Osteoblast (primary cell): Measurements from ENCODE around the gene RASSF5. TPM values are rescaled to one million over a fixed set of nuclear protein-coding genes. Genes with fewer than 3 reads are reported as not detected.

Source experiments
- DNase-seq: peaks from one replicate; pipeline ENCODE4 v3.0.0; 2011; ENCODE audit warnings: low spot score, mixed read lengths; ENCODE audit not compliant: insufficient read length; ENCODE audit errors: missing footprints
- H2AFZ ChIP-seq: 2 replicates; pipeline ENCODE4 v1.6.0; 2011; ENCODE audit warnings: mild to moderate bottlenecking, low read length
- H3K27ac ChIP-seq: 2 replicates; pipeline ENCODE4 v1.5.1; 2011; ENCODE audit warnings: mild to moderate bottlenecking, low read depth, low read length, moderate library complexity
- H3K27me3 ChIP-seq: 2 replicates; pipeline ENCODE4 v1.6.0; 2012; ENCODE audit warnings: mild to moderate bottlenecking, control low read depth, inconsistent platforms, low read length, moderate library complexity; ENCODE audit not compliant: insufficient read depth
- H3K36me3 ChIP-seq: 2 replicates; pipeline ENCODE4 v1.5.1; 2011; ENCODE audit warnings: mild to moderate bottlenecking, low read length, control low read depth, moderate library complexity; ENCODE audit not compliant: insufficient read depth
- H3K4me1 ChIP-seq: 2 replicates; pipeline ENCODE4 v1.5.1; 2011; ENCODE audit warnings: mild to moderate bottlenecking, low read length, control low read depth, moderate library complexity; ENCODE audit not compliant: insufficient read depth
- H3K4me2 ChIP-seq: 2 replicates; pipeline ENCODE4 v1.6.0; 2011; ENCODE audit warnings: mild to moderate bottlenecking, low read length; ENCODE audit not compliant: insufficient read depth
- H3K4me3 ChIP-seq: fragments of 200-600 bp; sonication (generic); 3 replicates; pipeline ENCODE4 v1.5.1; 2012; ENCODE audit warnings: mild to moderate bottlenecking, low read length, inconsistent platforms; ENCODE audit not compliant: insufficient read depth
- H3K79me2 ChIP-seq: 2 replicates; pipeline ENCODE4 v1.6.0; 2012; ENCODE audit warnings: mild to moderate bottlenecking, low read length, control low read depth, inconsistent platforms; ENCODE audit not compliant: insufficient read depth
- H3K9me3 ChIP-seq: 2 replicates; pipeline ENCODE4 v1.5.1; 2011; ENCODE audit warnings: low read depth, low read length, control low read depth
- H4K20me1 ChIP-seq: 2 replicates; pipeline ENCODE4 v1.6.0; 2012; ENCODE audit warnings: mild to moderate bottlenecking, low read length, control low read depth; ENCODE audit not compliant: insufficient read depth
- CTCF ChIP-seq: IDR thresholded peaks from 2 replicates; pipeline ENCODE4 v1.5.1; 2011; ENCODE audit warnings: mild to moderate bottlenecking, low read depth, low read length, moderate library complexity; ENCODE audit errors: extremely low read depth
- total RNA-seq: library from RNA; depleted of rRNA; stranded (reverse); fragments of >200 nt; gene quantifications from 2 replicates; pipeline ENCODE4 v1.2.3, GENCODE V29; 2012

The RASSF5 gene
- total RNA-seq, 1 donor = 0.72 TPM

GRCh38 chr1:206484901-206485300, 22.4 kb upstream of the RASSF5 start:
- H3K4me1 ChIP-seq = peaks cover 12% of the 10 kb centered on the region
- H3K79me2 ChIP-seq = no peaks in the 10 kb centered on the region
- no peak overlapping the region for H3K4me2 ChIP-seq
- H3K4me3 ChIP-seq = no peak overlapping the region
- H3K9me3 ChIP-seq = no peaks in the 10 kb centered on the region
- DNase-seq = no peak
- no peaks in the 10 kb centered on the region for H3K27me3 ChIP-seq
- H4K20me1 ChIP-seq = peaks cover 3% of the 10 kb centered on the region
- H2AFZ ChIP-seq = no peak overlapping the region
- TF ChIP-seq CTCF = no peak
- H3K27ac ChIP-seq = no peak overlapping the region
- peaks cover 38% of the 10 kb centered on the region for H3K36me3 ChIP-seq

GRCh38 chr1:206486995-206487788, 20.1 kb upstream of the RASSF5 start:
- H3K36me3 ChIP-seq = peaks cover 42% of the 10 kb centered on the region
- H3K4me3 ChIP-seq = no peak overlapping the region
- no peaks in the 10 kb centered on the region for H3K9me3 ChIP-seq
- H3K79me2 ChIP-seq = no peaks in the 10 kb centered on the region
- no peak overlapping the region for H3K27ac ChIP-seq
- no peak for TF ChIP-seq CTCF
- H3K4me2 ChIP-seq = no peak overlapping the region
- DNase-seq = no peak
- H3K27me3 ChIP-seq = no peaks in the 10 kb centered on the region
- peaks cover 5% of the 10 kb centered on the region for H4K20me1 ChIP-seq
- H2AFZ ChIP-seq = no peak overlapping the region
- peaks cover 3% of the 10 kb centered on the region for H3K4me1 ChIP-seq

- H2AFZ ChIP-seq = no peak overlapping the region
- peaks cover 41% of the 10 kb centered on the region for H3K36me3 ChIP-seq
- H3K4me1 ChIP-seq = peaks cover 3% of the 10 kb centered on the region
- H3K79me2 ChIP-seq = no peaks in the 10 kb centered on the region
- no peaks in the 10 kb centered on the region for H3K9me3 ChIP-seq
- no peak overlapping the region for H3K4me2 ChIP-seq
- H3K27ac ChIP-seq = no peak overlapping the region
- H3K27me3 ChIP-seq = no peaks in the 10 kb centered on the region
- H3K4me3 ChIP-seq = no peak overlapping the region
- H4K20me1 ChIP-seq = peaks cover 5% of the 10 kb centered on the region
- no peak for DNase-seq
- no peak for TF ChIP-seq CTCF
These were observed 19.4 kb upstream of the RASSF5 start for GRCh38 chr1:206487970-206488369.

- Histone ChIP-seq H3K4me3 (no peak overlapping the region), H3K36me3 (peaks cover 41% of the 10 kb centered on the region), H4K20me1 (peaks cover 5% of the 10 kb centered on the region), H3K4me1 (peaks cover 3% of the 10 kb centered on the region), H3K27me3 (no peaks in the 10 kb centered on the region), H2AFZ (no peak overlapping the region), H3K27ac (no peak overlapping the region), H3K9me3 (no peaks in the 10 kb centered on the region), H3K79me2 (no peaks in the 10 kb centered on the region), H3K4me2 (no peak overlapping the region)
- TF ChIP-seq CTCF = no peak
- DNase-seq = no peak
These were observed 18.9 kb upstream of the RASSF5 start for GRCh38 chr1:206488466-206488865.
